GM23248 (cell line): ENCODE results near the gene SMC5.

Experiments
- EZH2 ChIP-seq: fragments of 200-600 bp; sonication (generic); IDR thresholded peaks from 2 replicates; pipeline ENCODE4 v1.6.1; 2018; ENCODE audit warnings: antibody characterized with exemption, mild to moderate bottlenecking; ENCODE audit not compliant: insufficient read depth, poor library complexity, severe bottlenecking
- EZH2phosphoT487 ChIP-seq: fragments of 200-600 bp; sonication (generic); IDR thresholded peaks from 2 replicates; pipeline ENCODE4 v1.6.1; 2018; ENCODE audit warnings: antibody characterized with exemption, moderate library complexity, mild to moderate bottlenecking, low read depth; ENCODE audit not compliant: insufficient read depth

DNA sequence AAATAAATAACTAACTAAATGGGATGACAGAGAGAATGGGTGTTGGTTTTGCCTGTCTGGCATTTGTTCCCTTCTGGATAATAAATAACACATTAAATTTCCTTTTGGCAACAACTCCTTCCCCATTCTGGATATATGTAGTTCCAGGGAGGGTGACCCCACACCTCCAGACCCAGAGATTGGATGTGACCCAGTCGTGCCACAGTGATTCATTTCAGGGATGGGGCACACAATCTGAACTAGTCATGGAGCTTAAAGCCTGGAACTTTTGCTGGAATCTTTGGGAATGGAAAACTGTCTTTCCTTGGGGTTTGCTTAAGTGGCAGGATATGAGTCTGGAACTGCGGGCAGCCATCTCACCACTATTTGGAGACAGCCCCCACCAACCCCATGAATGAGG is 144.4 kb downstream of the SMC5 start:
- TF ChIP-seq EZH2phosphoT487 (no peak), EZH2 (no peak)
